Measurements from ENCODE around the gene PDZD2. TPM values are rescaled to one million over a fixed set of nuclear protein-coding genes. Genes with fewer than 3 reads are reported as not detected.

The PDZD2 gene
- total RNA-seq, 1 donor = 0.36 TPM

DNA sequence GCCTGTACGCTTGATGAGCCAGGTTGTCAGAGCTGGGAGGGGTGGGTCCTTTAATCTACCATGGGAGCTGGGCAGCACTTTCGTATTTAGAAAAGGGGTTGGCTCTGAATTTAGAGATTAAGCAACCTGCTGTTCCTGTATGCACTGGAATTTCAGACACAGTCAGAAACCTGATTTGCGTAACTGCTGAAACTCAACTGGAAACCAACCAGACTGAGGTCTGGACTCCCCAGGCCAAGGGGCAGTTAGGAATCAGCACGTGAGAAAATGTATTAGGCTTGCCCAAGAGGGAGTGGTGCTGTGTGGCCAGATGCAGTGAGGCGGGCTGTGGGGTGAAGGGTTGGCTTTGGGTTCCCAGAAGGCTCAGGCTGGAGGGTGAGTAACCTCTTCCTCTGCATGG lies 300.2 kb downstream of the PDZD2 start:
- no peak for DNase-seq (ENCODE audit: insufficient read length, low spot score, missing footprints)
- Histone ChIP-seq H3K79me2 (ENCODE audit: insufficient read depth, low read length) (no peaks in the 10 kb centered on the region), H3K36me3 (ENCODE audit: insufficient read depth, low read length) (no peaks in the 10 kb centered on the region), H3K4me1 (ENCODE audit: insufficient read depth, low read length) (no peaks in the 10 kb centered on the region), H4K20me1 (ENCODE audit: insufficient read depth, low read length) (no peaks in the 10 kb centered on the region), H3K27ac (ENCODE audit: low read depth, low read length) (no peak overlapping the region), H3K4me3 (ENCODE audit: insufficient read depth, low read length) (no peak overlapping the region), H3K27me3 (ENCODE audit: insufficient read depth, low read length) (peaks cover 44% of the 10 kb centered on the region), H2AFZ (ENCODE audit: low read length) (no peak overlapping the region), H3K4me2 (ENCODE audit: insufficient read depth, low read length) (no peak overlapping the region), H3K9me3 (ENCODE audit: low read depth, low read length) (no peaks in the 10 kb centered on the region)
- no peak for TF ChIP-seq CTCF (IDR thresholded peaks at IDR 0.05; ENCODE audit: extremely low read depth, low read depth, low read length)

DNA sequence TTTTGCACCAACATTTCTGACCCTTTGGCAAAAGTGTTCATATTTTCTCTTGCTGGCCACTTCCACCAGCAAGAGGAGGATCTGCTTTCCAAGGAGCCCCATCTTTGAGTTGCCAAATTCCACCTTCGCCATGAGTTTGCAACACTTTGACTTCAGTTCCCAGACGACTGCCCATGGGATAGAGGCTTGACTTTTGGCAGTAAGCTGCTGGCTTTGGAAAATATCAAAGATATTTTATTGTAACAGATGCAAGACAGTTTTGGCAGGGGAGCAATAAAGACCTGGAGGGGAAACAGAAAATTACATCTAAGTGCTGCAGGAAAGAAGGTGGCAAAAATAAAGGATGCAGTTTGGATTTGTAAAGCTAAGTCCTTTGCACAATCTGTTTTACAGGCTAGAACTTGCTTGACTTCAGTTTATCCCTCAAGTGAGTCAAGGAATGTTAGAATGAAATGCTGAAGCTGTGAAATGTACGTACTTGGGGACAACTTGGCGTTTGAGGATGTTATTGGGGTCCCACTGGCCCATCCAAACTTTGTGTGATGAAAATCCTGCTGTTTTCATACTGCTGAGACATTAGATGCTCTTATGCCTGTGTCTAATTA lies 302.3 kb downstream of the PDZD2 start:
- Histone ChIP-seq H3K4me2 (ENCODE audit: insufficient read depth, low read length) (no peak overlapping the region), H3K27ac (ENCODE audit: low read depth, low read length) (no peak overlapping the region), H2AFZ (ENCODE audit: low read length) (no peak overlapping the region), H3K79me2 (ENCODE audit: insufficient read depth, low read length) (no peaks in the 10 kb centered on the region), H3K9me3 (ENCODE audit: low read depth, low read length) (no peaks in the 10 kb centered on the region), H3K4me1 (ENCODE audit: insufficient read depth, low read length) (no peaks in the 10 kb centered on the region), H3K36me3 (ENCODE audit: insufficient read depth, low read length) (no peaks in the 10 kb centered on the region), H4K20me1 (ENCODE audit: insufficient read depth, low read length) (no peaks in the 10 kb centered on the region), H3K27me3 (ENCODE audit: insufficient read depth, low read length) (peaks cover 51% of the 10 kb centered on the region), H3K4me3 (ENCODE audit: insufficient read depth, low read length) (no peak overlapping the region)
- DNase-seq (ENCODE audit: insufficient read length, low spot score, missing footprints) = no peak
- TF ChIP-seq CTCF (IDR thresholded peaks at IDR 0.05; ENCODE audit: extremely low read depth, low read depth, low read length) = no peak

- peaks cover 39% of the 10 kb centered on the region for H3K27me3 ChIP-seq (ENCODE audit: insufficient read depth, low read length)
- H3K4me2 ChIP-seq (ENCODE audit: insufficient read depth, low read length) = no peak overlapping the region
- H3K9me3 ChIP-seq (ENCODE audit: low read depth, low read length) = no peaks in the 10 kb centered on the region
- no peak for DNase-seq (ENCODE audit: insufficient read length, low spot score, missing footprints)
- no peaks in the 10 kb centered on the region for H3K36me3 ChIP-seq (ENCODE audit: insufficient read depth, low read length)
- no peaks in the 10 kb centered on the region for H3K4me1 ChIP-seq (ENCODE audit: insufficient read depth, low read length)
- H3K27ac ChIP-seq (ENCODE audit: low read depth, low read length) = no peak overlapping the region
- TF ChIP-seq CTCF (IDR thresholded peaks at IDR 0.05; ENCODE audit: extremely low read depth, low read depth, low read length) = no peak
- no peaks in the 10 kb centered on the region for H3K79me2 ChIP-seq (ENCODE audit: insufficient read depth, low read length)
- H3K4me3 ChIP-seq (ENCODE audit: insufficient read depth, low read length) = no peak overlapping the region
- H2AFZ ChIP-seq (ENCODE audit: low read length) = no peak overlapping the region
- H4K20me1 ChIP-seq (ENCODE audit: insufficient read depth, low read length) = no peaks in the 10 kb centered on the region
Measured at GRCh38 chr5:31942546-31942945, 303.6 kb downstream of the PDZD2 start.

DNA sequence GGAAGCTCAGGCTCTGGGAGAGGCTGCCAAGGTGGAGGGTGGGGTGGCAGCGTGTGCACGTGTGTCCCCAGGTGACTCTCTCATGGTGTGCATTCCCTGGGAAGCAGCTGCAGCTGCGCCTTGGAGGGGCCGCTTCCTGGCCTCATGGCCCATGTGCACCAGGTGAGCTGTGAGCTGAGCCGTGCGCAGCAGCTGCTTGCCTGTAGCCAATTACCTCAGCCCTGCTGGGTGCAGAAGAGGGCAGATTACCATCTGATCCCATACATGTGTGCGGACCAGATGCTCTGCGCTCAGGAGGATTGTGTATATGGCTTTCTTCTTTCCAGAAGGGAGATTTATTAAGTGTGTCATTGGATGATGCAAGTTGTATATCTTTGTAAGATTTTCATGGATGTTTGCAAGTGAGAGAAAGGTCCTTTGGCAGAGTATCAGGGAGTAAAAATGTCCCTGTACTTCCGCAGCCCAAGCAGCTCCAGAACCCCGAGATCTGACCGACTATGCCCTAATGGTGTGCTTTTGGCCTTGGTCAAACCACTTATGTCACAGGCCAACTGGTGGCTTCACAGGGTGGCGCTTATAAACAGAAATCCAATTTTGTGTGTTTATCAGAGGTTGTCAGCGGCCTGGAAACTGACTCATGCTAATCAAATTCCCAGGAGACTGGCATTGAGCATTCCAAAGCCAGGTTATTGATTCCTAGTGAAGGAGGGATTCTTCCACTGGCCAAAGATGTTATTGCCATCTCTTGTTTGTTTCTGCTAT lies 305.9 kb downstream of the PDZD2 start:
- Histone ChIP-seq H2AFZ (ENCODE audit: low read length) (no peak overlapping the region), H3K27ac (ENCODE audit: low read depth, low read length) (no peak overlapping the region), H3K36me3 (ENCODE audit: insufficient read depth, low read length) (no peaks in the 10 kb centered on the region), H3K4me1 (ENCODE audit: insufficient read depth, low read length) (no peaks in the 10 kb centered on the region), H4K20me1 (ENCODE audit: insufficient read depth, low read length) (no peaks in the 10 kb centered on the region), H3K4me2 (ENCODE audit: insufficient read depth, low read length) (no peak overlapping the region), H3K27me3 (ENCODE audit: insufficient read depth, low read length) (peaks cover 36% of the 10 kb centered on the region), H3K79me2 (ENCODE audit: insufficient read depth, low read length) (no peaks in the 10 kb centered on the region), H3K4me3 (ENCODE audit: insufficient read depth, low read length) (no peak overlapping the region), H3K9me3 (ENCODE audit: low read depth, low read length) (no peaks in the 10 kb centered on the region)
- DNase-seq (ENCODE audit: insufficient read length, low spot score, missing footprints) = no peak
- no peak for TF ChIP-seq CTCF (IDR thresholded peaks at IDR 0.05; ENCODE audit: extremely low read depth, low read depth, low read length)
